Stomach (tissue), 9 donors: ENCODE results near the gene BPNT1. TPM values are rescaled to one million over a fixed set of nuclear protein-coding genes. Genes with fewer than 3 reads are reported as not detected.

Experiments
- DNase-seq, 2 donors: peaks; one replicate each; pipeline versions ENCODE4 v3.0.0 to v3.0.0-alpha.2; 2013 to 2019
- H3K27ac ChIP-seq, 5 donors: fragments of 200-600 bp in 4 of 5; sonication (generic) in 4 of 5; one replicate each; pipeline ENCODE4 v1.5.1; 2013 to 2019; ENCODE audit warnings: mild to moderate bottlenecking in 1 of 5, moderate library complexity in 1 of 5
- H3K27me3 ChIP-seq, 3 donors: fragments of 200-600 bp; sonication (generic); one replicate each; pipeline ENCODE4 v1.5.1; 2017 to 2019; ENCODE audit warnings: mixed run types in 1 of 3
- H3K36me3 ChIP-seq, 4 donors: fragments of 200-600 bp; sonication (generic); 1 replicate in 3 of 4; 2 replicates in 1 of 4; pipeline ENCODE4 v1.5.1; 2016 to 2019
- H3K4me1 ChIP-seq, 4 donors: fragments of 200-600 bp; sonication (generic); one replicate each; pipeline ENCODE4 v1.5.1; 2016 to 2019
- H3K4me3 ChIP-seq, 4 donors: fragments of 200-600 bp; sonication (generic) in 3 of 4; one replicate each; pipeline ENCODE4 v1.5.1; 2016 to 2019; ENCODE audit warnings: mild to moderate bottlenecking in 1 of 4
- H3K9me3 ChIP-seq, 4 donors: fragments of 200-600 bp; sonication (generic); one replicate each; pipeline ENCODE4 v1.5.1; 2016 to 2019
- CTCF ChIP-seq, 7 experiments: fragments of 450-650 bp in 4 of 7; fragments of 200-600 bp in 3 of 7; sonication (generic) in 3 of 7; IDR thresholded peaks; one replicate each; pipeline ENCODE4 v1.5.1; 2016 to 2019; ENCODE audit warnings: antibody characterized with exemption in 7 of 7, control low read depth in 2 of 7, mild to moderate bottlenecking in 1 of 7
- EP300 ChIP-seq: sonication (generic); formaldehyde crosslinking; IDR thresholded peaks from one replicate; pipeline ENCODE4 v1.6.1; 2017; ENCODE audit warnings: antibody characterized with exemption
- POLR2A ChIP-seq, 4 donors: fragments of 450-650 bp; IDR thresholded peaks; one replicate each; pipeline ENCODE4 v1.6.1; 2016; ENCODE audit warnings: antibody characterized with exemption in 4 of 4, control low read depth in 2 of 4, mild to moderate bottlenecking in 1 of 4, moderate library complexity in 1 of 4
- POLR2AphosphoS5 ChIP-seq, 3 donors: sonication (generic); formaldehyde crosslinking; IDR thresholded peaks; one replicate each; pipeline ENCODE4 v1.6.1; 2016; ENCODE audit warnings: antibody characterized with exemption in 3 of 3
- WGBS, 5 donors: extraction: QIAGEN DNeasy Blood & Tissue Kit in 3 of 5; methylation state at CpG; one replicate each; pipeline versions ENCODE4 v1.1.5 to v1.1.7; 2013 to 2018; 5-methylcytosine and 5-hydroxymethylcytosine counted together
- intact Hi-C: fragments of 100-400 bp; cut with DNase I; formaldehyde crosslinking; loops from one replicate; pipeline ENCODE4 v1.15.1; 2023; ENCODE audit warnings: low total_unique reads
- polyA plus RNA-seq, 3 donors: library from polyadenylated mRNA; stranded (reverse); fragments of 200-250 nt; gene quantifications; one replicate each; pipeline ENCODE4 v1.2.3, GENCODE V29; 2013
- small RNA-seq, 4 donors: library from RNA; depleted of rRNA; stranded (forward); fragments of <200 nt; gene quantifications; one replicate each; pipeline ENCODE3, GENCODE V24; 2016
- total RNA-seq, 5 donors: library from RNA; depleted of rRNA; stranded (reverse); fragments of >200 nt; gene quantifications; one replicate each; pipeline versions ENCODE4 v1.1.0 to v1.2.3, GENCODE V29; 2014 to 2016
- donor health status: healthy with polysubstance abuse.
- donor health status: Bipolar disorder and iron deficiency.
- donor health status: healthy.

Gene BPNT1
- total and polyA plus RNA-seq, 8 donors: 7.0 to 28.0 (median 19.8) TPM

DNA sequence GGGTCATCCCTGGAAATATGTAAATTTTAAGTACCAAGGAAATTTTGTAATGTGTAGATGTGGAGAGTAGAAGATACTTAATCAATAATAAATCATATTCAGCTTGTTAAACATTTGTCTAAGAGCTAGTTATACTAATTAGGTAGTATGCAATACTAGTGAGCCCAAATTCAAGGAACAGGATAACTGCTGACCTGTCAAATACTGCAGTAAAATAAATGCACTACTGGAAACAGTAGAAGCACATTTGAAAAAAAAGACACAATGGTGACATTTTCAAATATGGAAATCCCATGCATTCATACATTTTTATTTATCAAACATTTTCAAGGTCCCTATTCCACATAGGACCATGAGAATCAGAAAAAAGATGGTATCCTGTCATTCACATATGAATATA lies 70.5 kb downstream of the BPNT1 start:
- TF ChIP-seq POLR2AphosphoS5 (IDR thresholded peaks at IDR 0.05) (no peak), CTCF (IDR thresholded peaks at IDR 0.05) (no peak), POLR2A (IDR thresholded peaks at IDR 0.05) (no peak), EP300 (no peak)
- H3K36me3 ChIP-seq: peaks cover 37 to 99% (median 97%) of the 10 kb centered on the region in 4 donors
- no peak overlapping the region for H3K27ac ChIP-seq
- no peaks in the 10 kb centered on the region for H3K9me3 ChIP-seq
- intact Hi-C loops: no loop called here
- DNase-seq: no peak
- no peak overlapping the region for H3K4me3 ChIP-seq
- no peaks in the 10 kb centered on the region for H3K27me3 ChIP-seq
- peaks cover 0 to 7% (median 0%) of the 10 kb centered on the region in 4 donors for H3K4me1 ChIP-seq

DNA sequence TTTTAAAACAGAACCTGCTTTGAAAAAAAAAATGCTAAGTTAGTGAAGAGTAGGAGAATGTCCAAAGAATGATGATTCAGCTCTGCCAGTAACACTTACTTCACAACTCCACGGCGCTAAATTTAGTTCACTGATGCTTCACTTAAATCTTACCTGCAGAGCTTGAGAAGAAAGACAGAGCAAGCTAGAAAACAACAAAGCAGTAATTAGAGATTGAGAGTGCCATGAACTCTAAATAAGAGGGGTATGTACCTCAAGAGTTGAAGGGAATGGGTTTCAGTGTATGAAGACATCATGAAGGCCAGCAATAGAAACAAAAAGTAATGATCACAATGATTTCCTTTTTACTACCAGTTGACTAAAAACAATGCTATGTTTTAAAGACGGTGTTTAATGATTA lies 76.1 kb downstream of the BPNT1 start:
- Histone ChIP-seq H3K36me3 (peaks cover 26 to 98% (median 90%) of the 10 kb centered on the region in 4 donors), H3K4me1 (peaks cover 0 to 11% (median 2%) of the 10 kb centered on the region in 4 donors), H3K27me3 (no peaks in the 10 kb centered on the region), H3K9me3 (no peaks in the 10 kb centered on the region), H3K4me3 (no peak overlapping the region), H3K27ac (no peak overlapping the region)
- intact Hi-C loops: no loop called here
- 85 to 95% (median 88%) methylated on average over 3 of the region's 3 CpGs for WGBS, 5 donors
- TF ChIP-seq POLR2AphosphoS5 (IDR thresholded peaks at IDR 0.05): no peak
- no peak for TF ChIP-seq CTCF (IDR thresholded peaks at IDR 0.05)
- DNase-seq: no peak

DNA sequence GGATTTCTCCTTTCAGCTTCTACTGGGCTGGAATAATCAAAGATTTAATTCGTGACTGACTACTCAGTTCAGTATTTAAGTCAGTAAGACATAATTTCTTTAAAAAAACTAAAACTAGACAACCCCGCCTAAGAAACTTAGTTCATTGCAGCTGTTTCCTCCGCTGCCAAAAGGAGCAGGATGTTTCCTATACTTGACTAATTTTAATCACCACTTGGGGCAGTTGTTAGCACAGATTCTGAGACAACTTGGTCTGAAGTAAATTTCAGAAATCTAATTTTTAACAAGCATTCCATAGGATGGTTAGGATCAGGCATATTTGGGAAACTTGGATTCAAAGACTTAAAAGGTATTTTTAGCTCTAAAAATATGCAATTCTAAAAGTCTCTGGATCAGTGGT lies 77.3 kb downstream of the BPNT1 start:
- Histone ChIP-seq H3K4me1 (peaks cover 0 to 11% (median 2%) of the 10 kb centered on the region in 4 donors), H3K4me3 (no peak overlapping the region), H3K36me3 (peaks cover 20 to 97% (median 90%) of the 10 kb centered on the region in 4 donors), H3K9me3 (no peaks in the 10 kb centered on the region), H3K27ac (peak overlapping the region in 1 of 5 donors; percentile 14), H3K27me3 (no peaks in the 10 kb centered on the region)
- intact Hi-C loops: no loop called here
- TF ChIP-seq POLR2A (IDR thresholded peaks at IDR 0.05) (no peak), EP300 (no peak), POLR2AphosphoS5 (IDR thresholded peaks at IDR 0.05) (no peak), CTCF (IDR thresholded peaks at IDR 0.05) (no peak)
- WGBS, 5 donors: 48 to 81% (median 52%) methylated on average over 3 of the region's 3 CpGs
- DNase-seq: peak in 1 of 2 donors; percentile 29

DNA sequence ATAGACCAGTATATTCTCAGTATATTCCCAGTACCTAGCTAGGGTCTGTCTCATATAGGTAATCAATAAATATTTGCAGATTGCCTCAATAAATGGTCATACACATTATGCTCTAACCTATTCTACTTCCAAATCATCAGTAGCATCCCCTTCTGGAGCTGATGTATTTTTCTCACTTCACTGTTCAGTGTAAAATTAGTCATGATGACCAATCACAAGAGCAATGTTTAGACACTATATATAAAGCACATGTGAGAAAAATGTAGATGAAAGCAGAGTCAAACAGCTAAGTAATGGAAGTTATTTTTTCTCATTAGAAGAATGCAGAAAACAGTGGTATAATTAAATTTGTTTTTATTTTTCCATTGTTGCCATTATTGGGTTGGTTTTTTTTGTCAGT lies 78.0 kb downstream of the BPNT1 start:
- TF ChIP-seq EP300 (no peak), POLR2A (IDR thresholded peaks at IDR 0.05) (no peak), POLR2AphosphoS5 (IDR thresholded peaks at IDR 0.05) (no peak), CTCF (IDR thresholded peaks at IDR 0.05) (no peak)
- no peak overlapping the region for H3K4me3 ChIP-seq
- no peaks in the 10 kb centered on the region for H3K9me3 ChIP-seq
- H3K27ac ChIP-seq: no peak overlapping the region
- no peak for DNase-seq
- intact Hi-C loops: no loop called here
- peaks cover 18 to 97% (median 90%) of the 10 kb centered on the region in 4 donors for H3K36me3 ChIP-seq
- H3K27me3 ChIP-seq: no peaks in the 10 kb centered on the region
- H3K4me1 ChIP-seq: peaks cover 0 to 11% (median 2%) of the 10 kb centered on the region in 4 donors

Small RNA genes within 50 kb of the gene (small RNA-seq; reads per million reads assigned to genes)
- gene MIR194-1 (0 to 1.2 (median 0.90) reads per million in 4 donors), gene MIR215 (5.2 to 33.2 (median 14.7) reads per million in 4 donors)

Other genes with a start within 250 kb of the BPNT1 start
- gene SLC30A10, start 161.2 kb downstream of the BPNT1 start, total RNA-seq: under 1 TPM in 1 of 5 donors, not detected in 4; 0.92 TPM
- not detected for gene SLC30A10, start 161.2 kb downstream of the BPNT1 start, polyA plus RNA-seq
- gene EPRS1, start 43.3 kb downstream of the BPNT1 start, total RNA-seq: 10 to 100 TPM; 15.8 to 89.6 (median 37.5) TPM
- 10 to 100 TPM; 28.0 to 42.8 (median 30.0) TPM for gene EPRS1, start 43.3 kb downstream of the BPNT1 start, polyA plus RNA-seq
- gene IARS2, start 4.3 kb upstream of the BPNT1 start, total RNA-seq: 100 to 1,000 TPM in 1 of 5 donors, 10 to 100 TPM in 4; 15.8 to 132 (median 55.8) TPM
- gene IARS2, start 4.3 kb upstream of the BPNT1 start, polyA plus RNA-seq: 10 to 100 TPM; 11.0 to 21.6 (median 17.0) TPM
- 10 to 100 TPM in 4 of 5 donors, 1 to 10 TPM in 1; 9.8 to 56.0 (median 29.1) TPM for gene RAB3GAP2, start 182.7 kb upstream of the BPNT1 start, total RNA-seq
- gene RAB3GAP2, start 182.7 kb upstream of the BPNT1 start, polyA plus RNA-seq: 1 to 10 TPM; 3.7 to 5.5 (median 4.6) TPM